Measurements from ENCODE around the gene HOXA5.
A peak's percentile ranks its signal among the peaks of the same experiment; 100 is the strongest.

The HOXA5 gene

GRCh38 chr7:27151341-27151930, 8.0 kb upstream of the HOXA5 start:
- Mint-ChIP-seq H3K4me3 (peak overlapping the region; percentile 71), H3K4me1 (ENCODE audit: low read depth) (peaks cover 40% of the 10 kb centered on the region), H3K9me3 (no peaks in the 10 kb centered on the region), H3K27me3 (peaks cover 88% of the 10 kb centered on the region), H3K27ac (peak overlapping the region; percentile 55), H3K36me3 (ENCODE audit: low read depth) (no peaks in the 10 kb centered on the region)

DNA sequence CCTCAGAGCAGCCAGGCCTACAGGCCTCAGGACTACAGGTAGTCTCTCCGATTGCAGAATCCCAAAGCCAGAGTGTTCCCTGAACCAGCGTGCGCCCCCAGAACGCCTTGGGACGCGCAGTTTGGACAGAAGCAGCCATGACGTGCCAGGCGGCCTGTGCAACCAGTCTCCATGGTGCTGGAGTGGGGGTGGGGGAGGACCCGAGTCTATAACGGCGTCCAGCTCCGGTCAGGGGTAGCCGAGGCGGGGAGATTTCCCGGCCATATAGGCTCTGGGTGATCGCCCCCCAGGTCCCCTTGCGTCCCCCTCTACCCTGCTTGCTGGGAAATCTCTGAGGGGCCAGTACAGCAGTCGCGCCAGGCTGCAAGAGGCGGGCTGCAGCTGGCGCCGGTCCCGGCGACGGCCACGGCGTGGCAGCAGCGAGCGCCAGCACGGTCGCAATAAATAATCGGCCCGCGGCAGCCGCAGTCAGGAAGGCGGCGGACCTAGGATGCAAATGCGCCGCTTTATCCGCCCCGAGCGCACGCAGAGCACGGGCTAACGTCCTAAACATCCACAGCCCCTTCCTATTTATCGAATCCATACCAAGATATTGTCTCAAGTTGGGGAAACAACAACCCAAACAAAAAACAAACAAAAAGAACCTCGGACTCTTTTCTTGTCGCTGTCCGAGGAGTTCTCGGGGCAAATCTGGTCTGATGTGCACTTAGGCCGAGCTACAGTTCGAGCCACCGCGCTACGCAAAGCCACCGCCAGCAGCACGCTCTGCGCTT, 7.3 kb upstream of the HOXA5 start:
- Mint-ChIP-seq H3K36me3 (ENCODE audit: low read depth) (no peaks in the 10 kb centered on the region), H3K27me3 (peaks cover 88% of the 10 kb centered on the region), H3K27ac (peak overlapping the region; percentile 55), H3K4me1 (ENCODE audit: low read depth) (peaks cover 37% of the 10 kb centered on the region), H3K9me3 (no peaks in the 10 kb centered on the region), H3K4me3 (peak overlapping the region; percentile 71)

DNA sequence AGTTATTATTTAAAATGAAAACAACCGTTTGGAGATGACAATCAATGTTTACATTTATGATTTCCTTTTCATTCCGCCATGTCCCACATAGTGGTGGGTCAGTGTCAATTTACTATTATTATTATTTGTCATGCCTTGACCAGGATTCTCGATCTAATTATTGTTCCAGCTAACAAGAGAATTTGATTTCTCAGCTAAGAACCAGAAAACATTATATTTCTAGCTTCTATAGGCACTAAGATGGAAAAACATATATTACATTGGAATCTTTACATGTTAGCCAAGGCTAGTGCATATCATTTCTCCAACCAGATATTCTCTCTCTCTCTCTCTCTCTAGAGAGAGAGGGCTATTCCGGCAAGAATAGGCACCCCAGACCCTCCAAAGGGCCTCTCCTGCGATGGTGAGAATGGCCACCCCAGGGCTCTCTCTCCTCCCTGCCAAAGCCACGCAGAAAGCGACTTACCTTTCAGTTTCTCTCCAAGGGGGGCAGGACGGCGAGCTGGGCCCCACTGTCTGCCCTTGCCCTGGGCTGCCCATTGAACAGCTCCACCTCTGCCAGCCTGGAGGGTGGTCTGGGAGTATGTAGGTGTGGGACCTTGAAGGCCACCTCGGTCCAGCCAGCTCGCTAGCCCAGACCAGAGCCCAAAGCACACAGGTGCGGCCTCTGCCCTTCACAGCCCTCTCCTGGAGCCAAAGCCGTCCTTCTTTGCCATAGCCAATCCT, 6.5 kb upstream of the HOXA5 start:
- Mint-ChIP-seq H3K36me3 (ENCODE audit: low read depth) (no peaks in the 10 kb centered on the region), H3K9me3 (no peaks in the 10 kb centered on the region), H3K4me3 (peak overlapping the region; percentile 71), H3K4me1 (ENCODE audit: low read depth) (peaks cover 30% of the 10 kb centered on the region), H3K27ac (no peak overlapping the region), H3K27me3 (peaks cover 84% of the 10 kb centered on the region)

GRCh38 chr7:27148756-27149641, 5.5 kb upstream of the HOXA5 start:
- Mint-ChIP-seq H3K27me3 (peaks cover 76% of the 10 kb centered on the region), H3K27ac (no peak overlapping the region), H3K9me3 (no peaks in the 10 kb centered on the region), H3K4me1 (ENCODE audit: low read depth) (peaks cover 21% of the 10 kb centered on the region), H3K4me3 (no peak overlapping the region), H3K36me3 (ENCODE audit: low read depth) (no peaks in the 10 kb centered on the region)

DNA sequence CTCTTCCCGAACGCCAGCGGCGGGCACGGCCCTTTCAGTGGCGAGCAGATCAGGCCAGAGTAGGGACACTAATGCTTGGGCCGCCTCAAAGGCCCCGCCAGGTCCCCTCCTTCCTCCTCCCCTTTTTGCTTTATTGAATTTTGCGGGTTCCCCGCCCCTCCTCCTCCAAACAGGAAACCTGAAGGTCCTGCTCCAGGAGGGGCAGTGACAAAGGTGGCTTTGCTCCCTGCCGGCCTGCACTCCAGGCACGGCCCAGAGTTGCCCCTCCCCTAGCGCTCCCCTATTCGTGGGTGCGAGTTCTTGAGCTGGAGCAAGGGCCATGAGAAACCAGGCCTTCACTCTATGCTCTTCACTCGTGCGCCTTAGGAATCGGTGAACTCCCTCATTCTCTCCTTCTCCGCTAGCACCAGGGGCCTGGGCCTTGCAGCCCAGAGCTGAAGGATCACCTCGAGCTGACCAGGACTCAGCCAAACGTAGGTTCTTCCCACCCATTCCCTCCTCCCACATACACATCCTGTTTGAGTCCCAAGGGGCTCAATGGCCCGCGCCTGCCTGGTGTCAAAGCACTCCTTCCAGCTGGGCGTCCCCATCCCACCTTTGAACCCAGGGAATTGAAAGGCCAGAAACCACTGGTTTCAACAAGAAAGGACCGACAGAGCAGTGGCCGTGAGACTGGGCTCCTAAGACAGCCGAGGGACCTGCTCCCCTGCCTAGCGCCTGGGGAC, 4.7 kb upstream of the HOXA5 start:
- H3K27ac Mint-ChIP-seq, result no peak overlapping the region
- peaks cover 21% of the 10 kb centered on the region for H3K4me1 Mint-ChIP-seq (ENCODE audit: low read depth)

DNA sequence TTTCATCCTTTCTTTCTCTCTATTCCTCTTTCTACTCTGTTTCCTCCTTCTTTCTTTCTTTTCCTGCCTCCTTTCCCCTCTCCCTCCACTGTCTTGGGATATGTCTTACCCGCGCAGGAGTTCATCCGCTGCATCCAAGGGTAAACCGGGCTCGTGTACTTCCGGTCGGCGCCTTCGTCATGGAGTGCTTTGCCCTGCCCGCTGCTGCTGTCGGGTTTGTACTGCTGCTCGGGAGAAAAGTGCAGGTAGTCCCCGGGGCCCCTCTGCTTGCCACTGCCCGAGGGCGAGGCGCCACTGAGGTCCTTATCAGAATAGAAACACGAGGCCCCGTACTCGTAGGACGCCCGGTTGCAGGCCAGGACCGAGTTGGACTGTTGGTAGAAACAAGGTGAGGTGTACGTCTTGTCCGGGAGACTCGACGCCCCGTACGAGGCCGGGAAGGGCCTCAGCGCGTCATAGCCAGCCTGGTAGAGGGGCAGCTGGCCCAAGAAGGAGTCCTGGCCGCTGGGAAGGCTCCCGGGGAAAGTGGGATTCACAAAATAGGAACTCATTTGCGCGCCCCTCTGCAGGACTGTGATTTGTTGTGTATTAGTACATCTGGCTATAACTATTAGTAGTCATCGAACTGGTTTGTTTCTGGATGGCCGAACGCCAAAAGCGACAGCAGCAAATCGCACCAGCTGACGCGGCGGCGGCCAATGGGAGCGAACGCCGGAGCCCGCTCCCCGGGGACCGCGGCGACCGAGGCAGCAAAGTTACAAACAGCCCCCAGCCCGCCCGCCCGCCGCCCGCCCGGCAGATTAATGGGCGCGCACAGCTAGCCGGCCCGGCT, 3.9 kb upstream of the HOXA5 start, which contains the start of gene HOXA6:
HOXA6 (minus strand) TSS at position 576 of the 832 bp plus-strand sequence; CDS start at position 551, 25 bp downstream.
- Mint-ChIP-seq H3K4me1 (ENCODE audit: low read depth) (peaks cover 21% of the 10 kb centered on the region), H3K36me3 (ENCODE audit: low read depth) (no peaks in the 10 kb centered on the region), H3K4me3 (peak within 1 kb of the TSS; percentile 66), H3K27me3 (peaks cover 67% of the 10 kb centered on the region), H3K27ac (no peak within 1 kb of the TSS), H3K9me3 (no peaks in the 10 kb centered on the region)

More for the DNA sequence above, 4.7 kb upstream of the HOXA5 start:
- no peaks in the 10 kb centered on the region for H3K36me3 Mint-ChIP-seq (ENCODE audit: low read depth)
- no peaks in the 10 kb centered on the region for H3K9me3 Mint-ChIP-seq
- H3K27me3 Mint-ChIP-seq, result peaks cover 68% of the 10 kb centered on the region
- peak overlapping the region; percentile 66 for H3K4me3 Mint-ChIP-seq

- H3K4me3 Mint-ChIP-seq, result no peak overlapping the region
- H3K4me1 Mint-ChIP-seq (ENCODE audit: low read depth), result peaks cover 16% of the 10 kb centered on the region
- H3K36me3 Mint-ChIP-seq (ENCODE audit: low read depth), result no peaks in the 10 kb centered on the region
- peaks cover 60% of the 10 kb centered on the region for H3K27me3 Mint-ChIP-seq
- H3K27ac Mint-ChIP-seq, result no peak overlapping the region
- H3K9me3 Mint-ChIP-seq, result no peaks in the 10 kb centered on the region
These were observed 3.2 kb upstream of the HOXA5 start for GRCh38 chr7:27146491-27147198.

DNA sequence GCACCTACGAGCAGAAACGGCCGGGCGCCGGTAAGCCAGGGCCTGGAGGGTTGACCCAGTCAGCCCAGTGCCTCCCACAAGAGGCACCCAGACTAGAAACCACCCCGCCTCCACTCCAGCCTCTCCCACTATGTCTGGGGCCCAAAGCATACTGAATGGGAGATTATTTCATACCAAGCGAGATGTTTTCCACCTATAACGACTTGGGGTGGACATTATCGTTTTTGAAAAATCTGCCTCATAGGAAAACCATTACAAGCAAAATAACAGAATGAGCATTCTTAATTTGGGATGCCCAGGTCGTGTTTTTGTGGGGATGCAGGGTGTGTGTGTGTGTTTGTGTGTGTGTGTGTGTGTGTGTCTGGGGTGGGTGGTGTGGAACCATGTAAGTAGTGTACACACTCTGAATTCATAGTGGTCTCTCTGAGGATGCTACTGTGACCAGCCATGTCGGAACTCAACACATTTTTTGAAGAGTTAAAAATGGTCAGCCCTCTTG, 2.5 kb upstream of the HOXA5 start:
- H3K27ac Mint-ChIP-seq, result no peak overlapping the region
- H3K36me3 Mint-ChIP-seq (ENCODE audit: low read depth), result no peaks in the 10 kb centered on the region
- peaks cover 9% of the 10 kb centered on the region for H3K4me1 Mint-ChIP-seq (ENCODE audit: low read depth)
- no peaks in the 10 kb centered on the region for H3K9me3 Mint-ChIP-seq
- H3K27me3 Mint-ChIP-seq, result peaks cover 53% of the 10 kb centered on the region
- H3K4me3 Mint-ChIP-seq, result no peak overlapping the region

- H3K9me3 Mint-ChIP-seq, result no peaks in the 10 kb centered on the region
- no peak overlapping the region for H3K4me3 Mint-ChIP-seq
- H3K4me1 Mint-ChIP-seq (ENCODE audit: low read depth), result peaks cover 7% of the 10 kb centered on the region
- no peak overlapping the region for H3K27ac Mint-ChIP-seq
- H3K36me3 Mint-ChIP-seq (ENCODE audit: low read depth), result no peaks in the 10 kb centered on the region
- H3K27me3 Mint-ChIP-seq, result peaks cover 48% of the 10 kb centered on the region
These were observed 1.9 kb upstream of the HOXA5 start for GRCh38 chr7:27145165-27145913.

DNA sequence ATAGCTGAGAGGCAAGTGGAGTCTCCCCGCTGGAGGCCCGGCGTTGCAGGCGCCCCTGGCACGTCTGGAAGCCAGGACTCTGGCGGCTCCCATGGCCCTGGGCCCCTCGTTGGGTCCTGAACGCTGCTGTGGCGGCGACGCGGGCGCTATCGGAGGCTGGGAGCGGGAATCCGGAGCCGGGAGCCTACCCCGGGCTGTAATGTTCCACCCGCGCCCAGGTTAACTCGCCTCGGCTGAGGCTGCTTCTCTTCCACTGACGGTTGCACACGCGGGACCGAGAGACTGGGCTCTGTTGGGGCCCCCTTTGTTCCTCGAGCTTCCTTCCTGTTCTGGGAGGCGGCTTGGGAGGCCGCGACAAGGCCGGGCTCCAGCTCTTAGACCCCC, 1.3 kb upstream of the HOXA5 start:
- Mint-ChIP-seq H3K27me3 (peaks cover 44% of the 10 kb centered on the region), H3K4me3 (no peak overlapping the region), H3K9me3 (no peaks in the 10 kb centered on the region), H3K36me3 (ENCODE audit: low read depth) (no peaks in the 10 kb centered on the region), H3K27ac (no peak overlapping the region), H3K4me1 (ENCODE audit: low read depth) (peaks cover 7% of the 10 kb centered on the region)

GRCh38 chr7:27143950-27144780, 684 bp upstream of the HOXA5 start:
- H3K4me1 Mint-ChIP-seq (ENCODE audit: low read depth), result peaks cover 7% of the 10 kb centered on the region
- peaks cover 38% of the 10 kb centered on the region for H3K27me3 Mint-ChIP-seq
- no peaks in the 10 kb centered on the region for H3K9me3 Mint-ChIP-seq
- H3K4me3 Mint-ChIP-seq, result no peak overlapping the region
- H3K27ac Mint-ChIP-seq, result no peak overlapping the region
- no peaks in the 10 kb centered on the region for H3K36me3 Mint-ChIP-seq (ENCODE audit: low read depth)
